ENCODE results near the gene SPOCK1.

The SPOCK1 gene

GRCh38 chr5:137290373-137290772 is 208.8 kb downstream of the SPOCK1 start:
- no peak for DNase-seq

GRCh38 chr5:137289856-137290255 is 209.3 kb downstream of the SPOCK1 start:
- DNase-seq = no peak

- DNase-seq = no peak
These were observed 211.6 kb downstream of the SPOCK1 start for GRCh38 chr5:137287569-137287968.

- no peak for DNase-seq
These were observed 213.0 kb downstream of the SPOCK1 start for GRCh38 chr5:137286025-137286610.

GRCh38 chr5:137283801-137284200 is 215.3 kb downstream of the SPOCK1 start:
- no peak for DNase-seq

- DNase-seq = no peak
These were observed 216.9 kb downstream of the SPOCK1 start for GRCh38 chr5:137282216-137282615.

- no peak for DNase-seq
These were observed 217.9 kb downstream of the SPOCK1 start for GRCh38 chr5:137281201-137281600.

GRCh38 chr5:137280656-137281055 is 218.5 kb downstream of the SPOCK1 start:
- no peak for DNase-seq

GRCh38 chr5:137279521-137280231 is 219.4 kb downstream of the SPOCK1 start:
- no peak for DNase-seq

- DNase-seq = no peak
These were observed 220.7 kb downstream of the SPOCK1 start for GRCh38 chr5:137278476-137278875.

GRCh38 chr5:137275083-137275482 is 224.0 kb downstream of the SPOCK1 start:
- DNase-seq = no peak

GRCh38 chr5:137273511-137273910 is 225.6 kb downstream of the SPOCK1 start:
- DNase-seq = no peak

- no peak for DNase-seq
These were observed 226.3 kb downstream of the SPOCK1 start for GRCh38 chr5:137272831-137273230.

GRCh38 chr5:137269946-137270345 is 229.2 kb downstream of the SPOCK1 start:
- no peak for DNase-seq

- DNase-seq = no peak
These were observed 229.9 kb downstream of the SPOCK1 start for GRCh38 chr5:137269274-137269673.

- DNase-seq = no peak
These were observed 230.5 kb downstream of the SPOCK1 start for GRCh38 chr5:137268646-137269045.

- no peak for DNase-seq
These were observed 232.9 kb downstream of the SPOCK1 start for GRCh38 chr5:137266186-137266585.

GRCh38 chr5:137265457-137265856 is 233.7 kb downstream of the SPOCK1 start:
- no peak for DNase-seq

GRCh38 chr5:137264573-137264972 is 234.6 kb downstream of the SPOCK1 start:
- DNase-seq = no peak

GRCh38 chr5:137264041-137264440 is 235.1 kb downstream of the SPOCK1 start:
- DNase-seq = no peak

- no peak for DNase-seq
These were observed 235.6 kb downstream of the SPOCK1 start for GRCh38 chr5:137263371-137264005.

- DNase-seq = no peak
These were observed 236.3 kb downstream of the SPOCK1 start for GRCh38 chr5:137262818-137263217.

GRCh38 chr5:137260820-137261695 is 238.1 kb downstream of the SPOCK1 start:
- DNase-seq = no peak

Data from CD4-positive, alpha-beta T cell treated with Interferon gamma for 1 hour (primary cell).